HG03103 (cell line): Measurements from ENCODE around the gene FOSB.
A peak's percentile ranks its signal among the peaks of the same experiment; 100 is the strongest.
"Not testable (repeated sequence)": the region's sequence is repeated elsewhere in the genome, so short reads cannot be mapped to it uniquely, and the experiment has no call there.

Source experiments
- ATAC-seq: cut with Tn5 transposase; IDR thresholded peaks from one replicate; pipeline ENCODE4 v1.9.1; 2021; ENCODE audit warnings: low read depth; ENCODE audit not compliant: unreplicated experiment

The FOSB gene

GRCh38 chr19:45467456-45468158, at the start of gene FOSB:
Gene FOSB, plus strand, starts transcription at chr19:45467996. Its CDS starts 591 bp downstream, at chr19:45468587.
- ATAC-seq, result peak; percentile 33

- no peak for ATAC-seq
Measured at GRCh38 chr19:45418802-45419201, 49.0 kb upstream of the FOSB start.

- ATAC-seq, result peak; percentile 50
Measured at GRCh38 chr19:45419396-45419795, 48.4 kb upstream of the FOSB start.

GRCh38 chr19:45419895-45420294, 47.9 kb upstream of the FOSB start:
- no peak for ATAC-seq

- ATAC-seq, result no peak
Measured at GRCh38 chr19:45420356-45420755, 47.4 kb upstream of the FOSB start.

- no peak for ATAC-seq
Measured at GRCh38 chr19:45420871-45421270, 46.9 kb upstream of the FOSB start.

- ATAC-seq, result no peak
Measured at GRCh38 chr19:45421947-45422498, 45.8 kb upstream of the FOSB start.

GRCh38 chr19:45423033-45423588, 44.7 kb upstream of the FOSB start:
- no peak for ATAC-seq

GRCh38 chr19:45423589-45424190, 44.1 kb upstream of the FOSB start, which contains the start of gene ERCC1:
Gene ERCC1, minus strand, starts transcription at chr19:45423917. Its CDS starts 543 bp downstream, at chr19:45423374.
- peak; percentile 62 for ATAC-seq

GRCh38 chr19:45424191-45425058, 43.4 kb upstream of the FOSB start:
- no peak for ATAC-seq

GRCh38 chr19:45428384-45429231, 39.2 kb upstream of the FOSB start:
- ATAC-seq, result no peak

GRCh38 chr19:45429896-45430295, 37.9 kb upstream of the FOSB start:
- not testable (repeated sequence) for ATAC-seq

GRCh38 chr19:45431008-45431407, 36.8 kb upstream of the FOSB start:
- not testable (repeated sequence) for ATAC-seq

GRCh38 chr19:45432543-45432942, 35.3 kb upstream of the FOSB start:
- not testable (repeated sequence) for ATAC-seq

- no peak for ATAC-seq
Measured at GRCh38 chr19:45437328-45437727, 30.5 kb upstream of the FOSB start.

GRCh38 chr19:45439190-45439568, 28.6 kb upstream of the FOSB start:
- no peak for ATAC-seq

- peak; percentile 39 for ATAC-seq
Measured at GRCh38 chr19:45439569-45440258, 28.1 kb upstream of the FOSB start.

GRCh38 chr19:45440259-45440638, 27.5 kb upstream of the FOSB start:
- ATAC-seq, result no peak
